ENCODE measurements around the gene GPN1. TPM values are rescaled to one million over a fixed set of nuclear protein-coding genes. Genes with fewer than 3 reads are reported as not detected.
"Not testable (repeated sequence)": the region's sequence is repeated elsewhere in the genome, so short reads cannot be mapped to it uniquely, and the experiment has no call there.

The GPN1 gene
- total RNA-seq, 1 donor from 2014 or later = 13.1 TPM

GRCh38 chr2:27621524-27621923 is 7.3 kb upstream of the GPN1 start:
- no peak for DNase-seq (ENCODE audit: low spot score in 2 of 2)
- Histone ChIP-seq H3K27ac (no peak overlapping the region), H3K36me3 (peaks cover 66 to 74% of the 10 kb centered on the region in 2 donors), H3K4me1 (no peaks in the 10 kb centered on the region), H3K27me3 (no peaks in the 10 kb centered on the region), H3K9me3 (no peaks in the 10 kb centered on the region), H3K4me3 (no peak overlapping the region)
- intact Hi-C loops (cut with DNase I) = no loop called here
- TF ChIP-seq, protein P1, sequence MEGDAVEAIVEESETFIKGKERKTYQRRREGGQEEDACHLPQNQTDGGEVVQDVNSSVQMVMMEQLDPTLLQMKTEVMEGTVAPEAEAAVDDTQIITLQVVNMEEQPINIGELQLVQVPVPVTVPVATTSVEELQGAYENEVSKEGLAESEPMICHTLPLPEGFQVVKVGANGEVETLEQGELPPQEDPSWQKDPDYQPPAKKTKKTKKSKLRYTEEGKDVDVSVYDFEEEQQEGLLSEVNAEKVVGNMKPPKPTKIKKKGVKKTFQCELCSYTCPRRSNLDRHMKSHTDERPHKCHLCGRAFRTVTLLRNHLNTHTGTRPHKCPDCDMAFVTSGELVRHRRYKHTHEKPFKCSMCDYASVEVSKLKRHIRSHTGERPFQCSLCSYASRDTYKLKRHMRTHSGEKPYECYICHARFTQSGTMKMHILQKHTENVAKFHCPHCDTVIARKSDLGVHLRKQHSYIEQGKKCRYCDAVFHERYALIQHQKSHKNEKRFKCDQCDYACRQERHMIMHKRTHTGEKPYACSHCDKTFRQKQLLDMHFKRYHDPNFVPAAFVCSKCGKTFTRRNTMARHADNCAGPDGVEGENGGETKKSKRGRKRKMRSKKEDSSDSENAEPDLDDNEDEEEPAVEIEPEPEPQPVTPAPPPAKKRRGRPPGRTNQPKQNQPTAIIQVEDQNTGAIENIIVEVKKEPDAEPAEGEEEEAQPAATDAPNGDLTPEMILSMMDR (IDR thresholded peaks at IDR 0.05) = no peak

DNA sequence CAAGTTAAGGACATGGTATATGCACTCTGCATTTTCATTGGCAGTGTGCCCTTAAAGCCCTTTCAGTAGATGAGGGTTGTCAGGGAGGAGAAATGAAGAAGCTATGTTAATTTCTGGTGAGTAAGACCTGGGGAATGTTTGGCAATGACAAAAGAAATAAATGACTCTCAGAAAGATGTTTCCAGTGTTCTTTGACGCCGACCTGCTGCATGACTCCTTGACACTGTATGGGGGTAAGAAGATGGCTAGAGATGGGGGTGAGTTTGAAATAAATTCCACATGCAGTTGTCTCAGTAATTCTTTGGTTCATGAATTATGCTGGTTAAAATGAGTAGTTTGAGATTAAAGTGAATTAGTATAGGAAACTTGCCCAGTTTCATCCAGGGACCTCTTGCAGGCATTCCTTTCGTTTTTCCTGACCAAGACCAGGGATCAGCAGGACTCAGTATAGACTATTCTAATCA is 5.9 kb upstream of the GPN1 start:
- DNase-seq (ENCODE audit: low spot score in 2 of 2) = no peak
- no peak overlapping the region for H3K4me3 ChIP-seq
- H3K4me1 ChIP-seq = no peaks in the 10 kb centered on the region
- intact Hi-C loops (cut with DNase I) = no loop called here
- H3K36me3 ChIP-seq = peaks cover 53 to 61% of the 10 kb centered on the region in 2 donors
- no peaks in the 10 kb centered on the region for H3K27me3 ChIP-seq
- no peaks in the 10 kb centered on the region for H3K9me3 ChIP-seq
- H3K27ac ChIP-seq = no peak overlapping the region
- TF ChIP-seq, protein P1 (IDR thresholded peaks at IDR 0.05) = no peak

DNA sequence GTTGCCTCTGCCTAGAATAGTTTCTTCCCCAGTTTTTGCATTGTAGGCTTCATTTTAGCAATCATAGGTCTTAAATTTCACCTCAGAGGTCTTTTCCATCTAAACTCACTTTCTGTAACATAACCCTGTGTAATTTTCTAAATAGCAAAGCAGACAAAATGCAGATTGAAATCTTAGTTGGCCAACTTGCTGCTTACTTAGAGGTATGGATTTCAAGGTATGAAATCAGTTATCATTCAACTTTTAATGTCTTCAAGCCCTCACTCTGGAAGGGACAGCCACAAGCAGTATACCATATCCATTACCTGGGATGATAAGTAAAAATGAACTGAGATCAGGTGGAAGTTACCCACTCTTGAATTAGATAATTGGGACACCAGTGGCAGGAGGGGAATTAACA is 3.9 kb upstream of the GPN1 start:
- TF ChIP-seq, protein P1 (IDR thresholded peaks at IDR 0.05) = no peak
- no peak for DNase-seq (ENCODE audit: low spot score in 2 of 2)
- no peaks in the 10 kb centered on the region for H3K9me3 ChIP-seq
- intact Hi-C loops (cut with DNase I) = no loop called here
- H3K4me3 ChIP-seq = no peak overlapping the region
- peaks cover 0 to 4% of the 10 kb centered on the region in 2 donors for H3K4me1 ChIP-seq
- no peaks in the 10 kb centered on the region for H3K27me3 ChIP-seq
- peaks cover 38 to 42% of the 10 kb centered on the region in 2 donors for H3K36me3 ChIP-seq
- H3K27ac ChIP-seq = no peak overlapping the region

DNA sequence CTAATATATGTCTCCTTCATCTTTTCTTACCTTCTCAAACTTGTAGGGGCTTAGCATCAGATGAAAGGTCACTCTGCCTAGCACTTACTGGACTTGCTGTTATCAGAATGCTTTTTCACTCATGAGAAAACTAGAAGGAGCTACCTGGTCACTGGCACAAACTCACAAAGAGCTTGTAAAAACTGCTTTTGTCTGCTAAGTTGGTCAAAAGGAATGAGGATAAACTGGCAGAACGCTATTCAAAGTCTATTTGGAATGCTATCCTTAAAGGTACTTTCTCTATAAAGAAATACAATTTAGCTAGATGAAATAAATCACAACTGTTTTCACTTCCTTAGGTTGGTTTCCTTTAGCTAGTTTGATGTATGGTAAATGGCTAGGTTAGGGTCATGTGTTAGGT is 2.5 kb upstream of the GPN1 start:
- H3K4me3 ChIP-seq; H3K9me3 ChIP-seq; DNase-seq (ENCODE audit: low spot score in 2 of 2); H3K4me1 ChIP-seq; H3K27me3 ChIP-seq; intact Hi-C loops (cut with DNase I): not testable (repeated sequence)
- Histone ChIP-seq H3K36me3 (peaks cover 25 to 36% of the 10 kb centered on the region in 2 donors), H3K27ac (peak overlapping the region in 1 of 2 donors; percentile 55)

- H3K9me3 ChIP-seq; H3K27me3 ChIP-seq; intact Hi-C loops (cut with DNase I); H3K4me1 ChIP-seq; H3K27ac ChIP-seq; DNase-seq (ENCODE audit: low spot score in 2 of 2); H3K4me3 ChIP-seq: not testable (repeated sequence)
- H3K36me3 ChIP-seq = peaks cover 23 to 36% of the 10 kb centered on the region in 2 donors
Measured at GRCh38 chr2:27626921-27627320, 1.9 kb upstream of the GPN1 start.

GRCh38 chr2:27627963-27628766 is 685 bp upstream of the GPN1 start:
- Histone ChIP-seq H3K27me3 (no peaks in the 10 kb centered on the region), H3K27ac (peak overlapping the region; percentile 59 to 74), H3K4me1 (peaks cover 0 to 5% of the 10 kb centered on the region in 2 donors), H3K9me3 (no peaks in the 10 kb centered on the region), H3K4me3 (peak overlapping the region; percentile 66 to 71), H3K36me3 (peaks cover 21 to 33% of the 10 kb centered on the region in 2 donors)
- intact Hi-C loops (cut with DNase I) = loop anchor here (2.0 kb wide), 1 partner anchor 139 kb away; the partner anchor contains the start of gene IFT172
- no peak for DNase-seq (ENCODE audit: low spot score in 2 of 2)
- TF ChIP-seq, protein P1 (IDR thresholded peaks at IDR 0.05) = no peak

DNA sequence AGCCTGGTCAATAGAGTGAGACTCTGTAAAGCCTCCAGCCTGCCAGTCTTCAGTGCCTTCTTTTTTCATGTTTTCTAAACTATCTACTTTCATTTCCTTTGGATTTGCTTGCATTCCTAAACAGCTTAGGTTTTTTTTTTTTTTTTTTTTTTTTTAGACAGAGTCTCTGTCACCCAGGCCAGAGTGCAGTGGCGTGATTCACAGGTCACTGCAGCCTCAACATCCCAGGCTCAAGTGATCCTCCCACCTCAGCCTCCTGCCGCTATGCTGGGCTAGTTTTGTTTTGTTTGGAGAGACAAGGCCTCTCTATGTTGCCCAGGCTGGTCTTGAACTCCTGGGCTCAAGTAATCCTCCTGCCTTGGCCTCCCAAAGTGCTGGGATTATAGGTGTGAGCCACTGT is 1.4 kb downstream of the GPN1 start:
- H3K9me3 ChIP-seq; intact Hi-C loops (cut with DNase I); H3K27me3 ChIP-seq; H3K27ac ChIP-seq; DNase-seq (ENCODE audit: low spot score in 2 of 2); H3K4me3 ChIP-seq; H3K4me1 ChIP-seq: not testable (repeated sequence)
- peaks cover 27 to 42% of the 10 kb centered on the region in 2 donors for H3K36me3 ChIP-seq
